HG03097 (cell line): Measurements from ENCODE around the gene BLMH.

Source experiments
- ATAC-seq: cut with Tn5 transposase; IDR thresholded peaks from one replicate; pipeline ENCODE4 v1.9.1; 2021; ENCODE audit not compliant: unreplicated experiment, low FRiP score

BLMH gene

GRCh38 chr17:30253312-30253711 lies 38.4 kb downstream of the BLMH start:
- no peak for ATAC-seq

DNA sequence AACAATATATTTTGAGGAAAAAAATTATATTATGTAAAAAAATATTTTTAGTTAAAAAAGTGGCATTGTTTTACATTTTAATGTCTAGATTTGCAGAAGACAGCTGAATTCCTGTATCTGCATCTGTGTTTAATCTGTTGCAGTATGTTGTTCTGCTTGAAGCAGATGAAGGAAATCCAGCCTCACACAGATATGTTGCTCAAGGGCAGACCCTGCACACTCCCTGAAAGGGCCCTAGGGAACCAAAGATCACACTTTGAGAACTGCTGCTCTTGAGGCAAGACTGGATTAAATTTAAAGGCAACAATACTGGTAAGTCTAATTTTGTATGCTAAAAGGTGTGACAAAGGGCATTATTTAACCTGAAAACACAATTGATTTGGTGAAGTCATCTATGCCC lies 39.8 kb downstream of the BLMH start:
- ATAC-seq: no peak

GRCh38 chr17:30249460-30249859 lies 42.3 kb downstream of the BLMH start:
- ATAC-seq: no peak

- ATAC-seq: no peak
Observed at GRCh38 chr17:30248786-30249185, 43.0 kb downstream of the BLMH start.

DNA sequence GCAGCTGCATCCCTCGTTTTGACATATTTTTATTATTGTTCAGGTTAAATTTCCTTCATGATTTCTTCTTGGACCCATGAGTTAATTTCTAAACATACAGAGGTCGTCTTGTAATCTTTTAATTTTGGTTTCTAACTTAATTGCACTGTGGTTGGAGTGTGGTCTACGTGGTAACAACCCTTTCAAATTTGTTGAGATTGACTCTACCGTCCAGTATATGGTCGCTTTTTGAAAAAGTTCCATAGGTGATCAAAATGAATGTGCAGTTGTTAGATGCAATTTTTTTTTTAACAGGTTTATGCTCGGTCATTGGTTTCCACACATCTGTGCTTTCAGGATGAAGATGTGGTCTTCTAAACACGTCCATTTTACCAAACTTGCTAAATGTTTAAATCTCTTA lies 45.3 kb downstream of the BLMH start:
- ATAC-seq: no peak

- ATAC-seq: no peak
Observed at GRCh38 chr17:30244853-30245385, 46.8 kb downstream of the BLMH start.

- ATAC-seq: no peak
Observed at GRCh38 chr17:30243568-30243967, 48.2 kb downstream of the BLMH start.

- ATAC-seq: no peak
Observed at GRCh38 chr17:30243002-30243401, 48.7 kb downstream of the BLMH start.

GRCh38 chr17:30241051-30241450 lies 50.7 kb downstream of the BLMH start:
- ATAC-seq: no peak

DNA sequence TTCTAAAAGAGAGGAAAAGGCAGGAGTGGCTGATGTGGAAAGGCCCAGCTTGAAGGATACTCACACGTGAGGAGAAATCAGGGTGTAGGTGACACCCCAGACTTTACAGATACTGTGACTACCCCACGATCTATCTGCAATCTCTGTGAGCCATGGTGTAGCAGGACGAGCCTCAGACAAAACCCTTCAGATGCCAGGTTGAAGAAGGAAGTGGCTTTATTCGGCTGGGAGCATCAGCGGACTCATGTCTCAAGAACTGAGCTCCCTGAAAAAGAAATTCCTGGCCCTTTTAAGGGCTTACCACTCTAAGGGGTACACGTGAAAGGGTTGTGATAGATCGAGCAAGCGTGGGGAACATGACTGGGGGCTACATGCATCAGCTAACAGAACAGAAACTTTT lies 51.6 kb downstream of the BLMH start:
- ATAC-seq: no peak

- no peak for ATAC-seq
Observed at GRCh38 chr17:30239089-30239462, 52.7 kb downstream of the BLMH start.

DNA sequence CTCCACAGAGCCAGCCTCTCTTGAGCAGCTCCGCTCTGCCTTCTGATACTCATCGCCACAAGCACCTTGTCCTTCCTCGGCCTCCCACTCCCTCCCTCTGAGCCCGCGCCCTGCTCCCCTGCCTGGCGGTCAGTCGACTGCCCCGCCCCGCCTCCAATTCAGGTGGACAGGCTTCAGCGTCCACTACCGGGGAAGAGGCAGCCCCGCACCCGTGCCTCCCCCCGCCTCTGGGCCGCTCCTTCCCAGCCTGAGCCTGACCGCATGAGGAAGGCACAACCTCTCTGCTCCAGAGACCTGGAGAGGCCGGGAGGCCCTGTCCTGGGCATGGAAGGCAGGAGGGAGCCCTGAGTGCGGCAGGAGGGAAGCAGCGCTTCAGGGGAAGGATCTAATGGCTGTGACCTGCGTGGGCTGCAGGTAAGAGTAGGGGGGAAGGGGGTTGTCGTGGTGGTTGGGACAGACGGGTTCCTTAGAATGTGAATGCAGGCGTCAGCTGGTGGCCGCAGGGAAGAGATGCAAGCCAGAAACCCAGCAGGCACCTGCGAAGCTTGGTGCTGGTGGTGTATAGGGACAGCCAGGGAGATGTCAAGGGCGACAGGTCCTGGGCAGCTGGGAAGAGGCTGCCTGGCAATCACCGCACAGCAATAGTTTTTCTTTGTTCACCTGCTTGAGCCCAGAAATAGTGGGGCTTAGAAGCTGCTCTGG lies 53.2 kb downstream of the BLMH start:
- no peak for ATAC-seq

GRCh38 chr17:30238003-30238344 lies 53.8 kb downstream of the BLMH start:
- no peak for ATAC-seq

- no peak for ATAC-seq
Observed at GRCh38 chr17:30237296-30238002, 54.3 kb downstream of the BLMH start.

GRCh38 chr17:30236766-30237165 lies 55.0 kb downstream of the BLMH start:
- no peak for ATAC-seq

- ATAC-seq: no peak
Observed at GRCh38 chr17:30236297-30236624, 55.5 kb downstream of the BLMH start.

DNA sequence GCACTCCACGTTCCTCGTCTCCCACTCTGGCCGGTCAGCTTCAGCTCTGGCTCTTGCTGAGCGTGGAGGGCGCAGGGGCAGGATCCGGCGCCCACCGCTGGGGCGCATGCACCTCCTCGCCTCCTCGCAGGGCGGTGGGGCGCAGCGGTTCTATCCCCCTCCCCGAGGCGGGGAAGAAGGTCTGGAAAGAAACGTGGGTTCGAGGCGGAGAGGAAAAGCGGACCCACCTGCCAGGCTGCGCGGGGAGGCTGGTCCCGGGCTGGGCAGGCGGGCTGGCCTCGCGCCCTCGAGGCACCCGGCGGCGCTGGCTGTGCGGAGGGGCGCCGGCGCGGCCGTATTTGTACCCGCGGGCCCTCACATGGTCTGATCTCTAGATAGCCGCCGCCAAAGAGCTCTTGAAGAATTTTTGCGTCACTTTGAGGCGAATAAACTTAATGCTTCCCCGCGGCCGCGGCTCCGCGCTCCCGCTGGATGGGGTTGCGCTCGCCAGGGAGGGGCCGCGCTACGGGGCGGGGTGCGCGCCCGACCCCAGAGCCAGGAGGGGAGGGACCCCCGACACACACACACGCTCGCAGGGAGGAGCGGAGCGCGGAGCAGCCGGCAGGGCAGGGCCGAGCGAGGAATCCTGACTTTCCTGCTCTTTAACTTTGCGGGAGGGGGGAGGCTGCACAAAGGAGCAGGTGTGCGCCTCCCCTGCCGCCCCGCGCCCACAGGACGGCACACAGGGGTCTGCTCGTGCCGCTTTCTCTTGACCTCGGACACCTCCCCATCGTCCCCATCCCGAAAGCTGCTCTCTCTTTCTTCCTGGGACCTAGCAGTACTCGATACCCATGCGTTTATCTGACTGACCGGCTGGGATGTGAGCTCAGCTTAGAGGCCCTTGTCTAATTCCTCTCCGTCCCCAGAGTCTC lies 56.1 kb downstream of the BLMH start, which contains the start of gene SLC6A4:
SLC6A4 (minus strand) TSS at position 312 of the 911 bp plus-strand sequence. CDS start 13,739 bp downstream, outside the sequence.
- ATAC-seq: no peak

- no peak for ATAC-seq
Observed at GRCh38 chr17:30234964-30235363, 56.8 kb downstream of the BLMH start.

DNA sequence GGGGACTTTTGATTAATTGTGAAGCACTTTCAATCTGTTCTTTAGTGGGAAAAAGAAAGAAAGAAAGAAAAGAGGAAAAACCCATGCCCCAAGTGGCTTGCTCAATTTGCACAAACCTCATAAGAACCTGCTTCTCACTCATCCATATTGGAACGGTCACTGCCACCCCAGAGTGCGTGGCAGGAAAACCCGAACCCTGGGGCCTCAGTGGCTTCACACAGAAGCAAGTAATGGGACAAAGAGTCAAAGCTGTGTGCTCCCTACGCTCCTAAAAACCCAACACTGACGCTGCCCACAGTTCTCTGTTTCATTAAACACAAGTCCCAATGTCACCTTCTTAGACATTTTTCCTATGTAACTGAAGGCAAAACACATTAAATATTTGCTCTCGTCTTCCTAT lies 57.4 kb downstream of the BLMH start:
- no peak for ATAC-seq

DNA sequence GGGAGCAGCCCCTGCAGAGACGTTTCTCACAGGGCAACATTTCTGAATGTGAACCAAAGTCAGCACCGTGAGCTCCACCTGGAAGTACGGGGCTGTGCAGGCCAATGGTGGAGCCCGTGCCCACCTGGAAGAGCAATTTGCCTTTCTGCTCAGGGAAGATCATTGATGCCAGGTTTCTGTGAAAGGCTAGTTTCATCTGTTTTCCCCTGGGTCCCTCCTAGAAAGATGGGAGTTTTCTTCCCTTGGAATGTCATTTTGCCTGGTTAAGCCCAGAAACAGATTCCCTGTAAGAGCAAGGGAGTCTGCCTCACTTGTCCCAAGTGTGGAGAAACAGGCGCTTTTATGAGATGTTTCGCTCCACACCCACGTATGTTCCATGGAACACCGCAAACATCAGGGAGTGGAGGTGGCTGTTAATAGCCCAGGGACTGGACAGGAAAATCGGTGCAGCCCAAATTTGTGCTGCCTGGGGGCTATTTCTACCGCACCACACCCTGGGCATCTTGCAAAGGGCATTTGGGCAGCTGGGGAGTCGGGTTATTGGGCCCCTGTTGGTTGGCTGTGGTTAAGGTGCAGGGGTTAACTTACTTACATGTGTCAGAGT lies 58.8 kb downstream of the BLMH start:
- ATAC-seq: no peak
